ES-I3 (cell line): ENCODE results near the gene CERT1.
"Not testable (repeated sequence)": the region's sequence is repeated elsewhere in the genome, so short reads cannot be mapped to it uniquely, and the experiment has no call there.

Experiments used
- H3K36me3 ChIP-seq: 2 replicates; pipeline ENCODE4 v1.6.1; 2013; ENCODE audit warnings: mild to moderate bottlenecking, low read length, control low read depth, moderate library complexity; ENCODE audit not compliant: insufficient read depth
- H3K4me1 ChIP-seq: 2 replicates; pipeline ENCODE4 v1.6.1; 2013; ENCODE audit warnings: mild to moderate bottlenecking, control low read depth, low read length; ENCODE audit not compliant: insufficient read depth
- H3K9ac ChIP-seq: 2 replicates; pipeline ENCODE4 v1.6.1; 2013; ENCODE audit warnings: low read depth, mild to moderate bottlenecking, low read length, moderate library complexity
- H3K9me3 ChIP-seq: 2 replicates; pipeline ENCODE4 v1.6.1; 2013; ENCODE audit warnings: mild to moderate bottlenecking, low read length, moderate library complexity; ENCODE audit not compliant: control insufficient read depth, insufficient read depth

CERT1 gene

GRCh38 chr5:75351139-75351926 is 160.1 kb downstream of the CERT1 start:
- H3K9ac ChIP-seq, result no peak overlapping the region
- no peaks in the 10 kb centered on the region for H3K9me3 ChIP-seq
- H3K36me3 ChIP-seq, result peaks cover 41% of the 10 kb centered on the region
- no peaks in the 10 kb centered on the region for H3K4me1 ChIP-seq

- H3K4me1 ChIP-seq, result no peaks in the 10 kb centered on the region
- H3K9me3 ChIP-seq, result no peaks in the 10 kb centered on the region
- no peak overlapping the region for H3K9ac ChIP-seq
- H3K36me3 ChIP-seq, result peaks cover 43% of the 10 kb centered on the region
Measured at GRCh38 chr5:75349663-75350062, 161.8 kb downstream of the CERT1 start.

GRCh38 chr5:75348241-75348640 is 163.2 kb downstream of the CERT1 start:
- Histone ChIP-seq H3K4me1 (no peaks in the 10 kb centered on the region), H3K36me3 (peaks cover 43% of the 10 kb centered on the region)

GRCh38 chr5:75342836-75343235 is 168.6 kb downstream of the CERT1 start:
- no peaks in the 10 kb centered on the region for H3K9me3 ChIP-seq
- peaks cover 10% of the 10 kb centered on the region for H3K4me1 ChIP-seq
- no peak overlapping the region for H3K9ac ChIP-seq
- H3K36me3 ChIP-seq, result peaks cover 22% of the 10 kb centered on the region

More at GRCh38 chr5:75348241-75348640, 163.2 kb downstream of the CERT1 start:
- no peak overlapping the region for H3K9ac ChIP-seq
- no peaks in the 10 kb centered on the region for H3K9me3 ChIP-seq

GRCh38 chr5:75341934-75342333 is 169.5 kb downstream of the CERT1 start:
- peaks cover 15% of the 10 kb centered on the region for H3K36me3 ChIP-seq
- peaks cover 10% of the 10 kb centered on the region for H3K4me1 ChIP-seq
- H3K9me3 ChIP-seq, result no peaks in the 10 kb centered on the region
- H3K9ac ChIP-seq, result no peak overlapping the region

GRCh38 chr5:75340714-75341478 is 170.5 kb downstream of the CERT1 start:
- H3K36me3 ChIP-seq, result peaks cover 10% of the 10 kb centered on the region; the same call in 1 of the 2 replicates
- no peak overlapping the region; the same call in 1 of the 2 replicates for H3K9ac ChIP-seq
- H3K4me1 ChIP-seq, result peaks cover 10% of the 10 kb centered on the region
- H3K9me3 ChIP-seq, result no peaks in the 10 kb centered on the region

GRCh38 chr5:75338408-75338807 is 173.0 kb downstream of the CERT1 start:
- Histone ChIP-seq H3K4me1 (peaks cover 10% of the 10 kb centered on the region), H3K9ac (peak overlapping the region; percentile 90), H3K36me3 (peaks cover 6% of the 10 kb centered on the region; the same call in 1 of the 2 replicates), H3K9me3 (no peaks in the 10 kb centered on the region)

- peak overlapping the region; percentile 90 for H3K9ac ChIP-seq
Measured at GRCh38 chr5:75337366-75338021, 173.9 kb downstream of the CERT1 start.

GRCh38 chr5:75336615-75337336 is 174.7 kb downstream of the CERT1 start, which contains the start of gene HMGCR:
HMGCR (plus strand) TSS chr5:75337220; CDS start chr5:75342606, 5,386 bp downstream.
- Histone ChIP-seq H3K4me1 (peaks cover 10% of the 10 kb centered on the region), H3K9ac (peak within 1 kb of the TSS; percentile 90), H3K9me3 (no peaks in the 10 kb centered on the region), H3K36me3 (peaks cover 4% of the 10 kb centered on the region; the same call in 1 of the 2 replicates)

More at GRCh38 chr5:75337366-75338021, 173.9 kb downstream of the CERT1 start:
- H3K4me1 ChIP-seq, result peaks cover 10% of the 10 kb centered on the region
- H3K36me3 ChIP-seq, result peaks cover 6% of the 10 kb centered on the region; the same call in 1 of the 2 replicates
- H3K9me3 ChIP-seq, result no peaks in the 10 kb centered on the region

GRCh38 chr5:75335952-75336614 is 175.3 kb downstream of the CERT1 start:
- Histone ChIP-seq H3K4me1 (peaks cover 10% of the 10 kb centered on the region), H3K9me3 (no peaks in the 10 kb centered on the region), H3K36me3 (peaks cover 4% of the 10 kb centered on the region; the same call in 1 of the 2 replicates), H3K9ac (peak overlapping the region; percentile 74)

- Histone ChIP-seq H3K36me3 (peaks cover 2% of the 10 kb centered on the region; the same call in 1 of the 2 replicates), H3K9me3 (no peaks in the 10 kb centered on the region), H3K4me1 (peaks cover 7% of the 10 kb centered on the region; the same call in 1 of the 2 replicates), H3K9ac (no peak overlapping the region)
Measured at GRCh38 chr5:75335486-75335885, 175.9 kb downstream of the CERT1 start.

GRCh38 chr5:75334413-75334812 is 177.0 kb downstream of the CERT1 start:
- H3K36me3 ChIP-seq, H3K9ac ChIP-seq, H3K4me1 ChIP-seq, H3K9me3 ChIP-seq: not testable (repeated sequence)

GRCh38 chr5:75333759-75334158 is 177.7 kb downstream of the CERT1 start:
- H3K4me1 ChIP-seq, H3K9me3 ChIP-seq, H3K36me3 ChIP-seq: not testable (repeated sequence)

More at GRCh38 chr5:75333759-75334158, 177.7 kb downstream of the CERT1 start:
- not testable (repeated sequence) for H3K9ac ChIP-seq
